ENCODE results near the gene SERP1. TPM values are rescaled to one million over a fixed set of nuclear protein-coding genes. Genes with fewer than 3 reads are reported as not detected.
"Not testable (repeated sequence)": the region's sequence is repeated elsewhere in the genome, so short reads cannot be mapped to it uniquely, and the experiment has no call there.

The SERP1 gene
- total RNA-seq, 1 donor from 2014 or later = 23.7 TPM

DNA sequence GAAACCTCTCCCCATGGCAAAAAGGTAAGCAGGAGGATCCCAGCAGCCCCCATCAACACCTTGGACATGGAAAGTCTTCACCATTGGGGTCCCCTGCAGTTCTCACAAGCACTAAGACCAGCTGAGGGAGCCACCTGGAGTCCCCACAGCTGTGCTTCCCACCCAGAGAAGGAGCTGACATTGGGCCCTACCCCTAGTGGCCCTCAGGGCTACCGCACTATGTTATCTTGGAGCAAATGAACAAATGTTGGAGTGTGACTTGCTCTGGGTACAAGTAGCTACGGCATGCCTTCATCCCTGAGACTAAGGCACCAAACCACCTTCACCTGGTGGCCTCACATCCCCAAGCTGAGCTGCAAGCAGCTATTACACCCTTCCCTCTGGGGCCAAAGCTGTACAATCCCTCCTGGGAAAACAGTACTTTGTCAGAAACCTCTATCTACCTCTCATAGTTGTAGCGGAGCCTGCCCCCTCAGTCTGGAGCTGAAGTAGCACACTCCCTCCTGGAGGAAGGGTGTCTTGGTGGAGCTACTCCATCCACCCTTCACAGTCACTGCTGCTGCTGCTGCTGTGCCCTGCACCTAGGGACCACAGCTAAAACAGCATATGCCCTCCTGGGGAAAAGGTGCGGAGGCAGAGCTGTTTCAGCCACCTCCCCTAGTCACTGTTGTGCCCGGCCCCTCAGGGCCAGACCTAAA, 42.7 kb downstream of the SERP1 start:
- ATAC-seq (no peak), DNase-seq (ENCODE audit: missing footprints) (no peak)
- intact Hi-C loops (cut with DNase I) = no loop called here

DNA sequence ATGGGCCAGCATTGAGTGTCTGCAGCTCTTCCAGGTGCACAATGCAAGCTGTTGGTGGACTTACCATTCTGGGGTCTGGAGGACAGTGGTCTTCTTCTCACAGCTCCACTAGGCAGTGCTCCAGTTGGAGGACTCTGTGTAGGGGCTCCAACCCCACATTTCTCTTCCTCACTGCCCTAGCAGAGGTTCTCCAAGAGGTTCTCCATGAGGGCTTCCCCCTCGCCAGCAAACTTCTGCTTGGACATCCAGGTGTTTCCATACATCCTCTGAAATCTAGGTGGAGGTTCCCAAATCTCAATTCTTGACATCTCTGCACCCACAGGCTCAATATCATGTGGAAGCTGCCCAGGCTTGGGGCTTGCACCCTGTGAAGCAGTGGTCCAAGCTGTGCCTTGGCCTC, 45.3 kb downstream of the SERP1 start:
- ATAC-seq; intact Hi-C loops (cut with DNase I): not testable (repeated sequence)

DNA sequence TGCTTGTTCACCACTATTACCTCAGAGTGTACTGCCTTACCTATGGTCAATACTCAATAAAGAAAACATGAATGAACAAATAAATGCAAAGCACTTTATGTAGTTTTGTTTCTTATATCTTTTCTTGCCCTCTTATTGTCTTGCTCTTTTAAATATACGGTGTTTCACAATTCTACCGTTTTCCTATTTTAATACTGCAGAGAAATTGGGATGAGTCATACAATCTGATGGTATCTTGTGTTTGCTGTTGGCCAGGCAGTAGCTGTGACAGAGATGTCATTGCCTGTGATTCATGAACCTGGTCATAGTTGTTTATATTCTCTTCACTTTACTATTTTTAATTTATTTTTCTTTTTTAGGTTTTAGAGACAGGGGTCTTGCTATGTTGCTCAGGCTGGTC, 48.3 kb downstream of the SERP1 start:
- ATAC-seq = no peak
- DNase-seq (ENCODE audit: missing footprints) = no peak
- intact Hi-C loops (cut with DNase I) = loop anchor here (10.0 kb wide), 1 partner anchor 533 kb away; no protein-coding TSS in a partner anchor

More for the DNA sequence above, 45.3 kb downstream of the SERP1 start:
- not testable (repeated sequence) for DNase-seq (ENCODE audit: missing footprints)

DNA sequence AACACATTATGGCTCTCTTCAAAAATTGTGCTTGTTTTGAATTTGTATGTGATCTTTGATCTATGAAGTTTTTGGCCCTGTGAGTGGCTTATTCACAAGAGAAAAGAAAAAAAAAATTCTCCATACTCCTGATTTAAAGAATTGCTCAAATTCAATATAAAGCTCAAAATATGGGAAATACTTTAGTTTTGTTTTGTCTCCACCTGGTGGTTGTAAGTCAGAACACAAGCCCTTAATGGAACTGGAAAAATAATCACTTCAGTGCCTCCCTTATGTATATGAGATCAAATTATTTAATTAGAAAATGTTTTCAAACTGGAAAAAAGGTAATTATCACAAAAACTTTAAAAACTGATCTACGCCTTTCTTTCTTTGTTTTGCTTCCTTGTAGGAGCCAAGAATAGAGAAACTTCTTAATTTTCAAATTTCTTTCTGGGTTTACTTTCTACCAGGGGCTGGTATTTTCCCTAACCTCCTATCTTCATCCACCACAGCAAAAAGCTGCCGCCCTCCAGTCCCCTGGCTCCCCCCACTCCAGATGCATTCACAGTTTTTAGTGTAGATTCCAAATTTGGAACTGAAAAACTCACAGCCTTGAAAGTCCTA, 50.6 kb downstream of the SERP1 start:
- intact Hi-C loops (cut with DNase I) = loop anchor here (1.0 to 10.0 kb wide), 4 partner anchors 87 to 531 kb away; partner anchors contain the start of gene TSC22D2
- ATAC-seq (no peak), DNase-seq (ENCODE audit: missing footprints) (no peak)

DNA sequence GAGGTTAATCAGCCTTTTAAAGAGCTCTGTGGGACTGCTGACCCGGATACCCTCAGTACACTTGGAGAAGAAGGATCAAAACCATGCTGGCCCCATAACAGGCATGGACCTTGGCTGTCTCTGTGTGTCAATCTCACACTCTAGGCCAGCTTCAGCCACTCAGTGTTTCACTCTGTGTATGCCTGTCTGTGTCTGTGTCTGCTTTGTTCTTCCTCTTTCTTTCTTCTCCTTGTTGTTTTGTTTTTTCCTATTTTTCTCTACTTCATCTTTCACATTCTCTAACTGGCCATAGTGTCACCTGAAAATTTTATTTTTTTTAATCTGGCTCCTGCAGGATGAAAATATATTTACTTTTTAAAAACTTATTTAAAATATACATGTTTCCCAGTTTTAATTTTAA, 51.1 kb downstream of the SERP1 start:
- DNase-seq (ENCODE audit: missing footprints) (no peak), ATAC-seq (no peak)
- intact Hi-C loops (cut with DNase I) = loop anchor here (1.0 to 10.0 kb wide), 4 partner anchors 86 to 530 kb away; partner anchors contain the start of gene TSC22D2

DNA sequence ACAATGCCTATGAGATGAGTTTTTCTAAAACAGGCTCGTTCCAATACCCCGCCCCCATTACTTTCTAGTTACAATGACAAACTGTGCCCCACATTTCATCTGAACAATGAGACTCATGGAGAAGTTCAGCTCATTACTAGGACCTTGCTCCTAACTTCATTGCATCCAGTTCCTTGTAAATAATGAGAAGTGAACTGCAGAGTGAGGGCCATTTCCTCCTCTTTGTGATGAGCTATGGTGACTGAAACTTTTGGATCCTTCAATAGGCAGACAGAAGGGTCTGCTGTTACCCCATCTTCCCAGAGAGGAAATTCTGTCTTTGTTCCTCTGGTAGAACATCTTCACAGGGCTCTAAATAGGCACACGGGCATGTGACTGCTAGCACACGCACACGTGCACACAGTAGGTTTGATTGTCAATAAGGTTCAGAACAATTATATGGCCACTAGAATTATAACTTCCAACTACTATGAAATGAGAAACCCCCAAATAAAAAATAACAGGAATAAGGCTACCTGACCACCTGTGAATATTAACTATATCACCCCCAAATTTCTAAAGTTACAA, 51.8 kb downstream of the SERP1 start:
- intact Hi-C loops (cut with DNase I) = loop anchor here (2.0 to 10.0 kb wide), 3 partner anchors 86 to 530 kb away; partner anchors contain the start of gene TSC22D2
- no peak for DNase-seq (ENCODE audit: missing footprints)
- no peak for ATAC-seq

Other genes starting within 250 kb of the SERP1 start
- gene TSC22D2, start 138.2 kb downstream of the SERP1 start, total RNA-seq = 19.8 TPM
- 68.9 TPM for gene EIF2A, start 291 bp upstream of the SERP1 start, total RNA-seq
- gene SELENOT, start 56.8 kb upstream of the SERP1 start, total RNA-seq = 69.3 TPM
- gene ERICH6, start 157.4 kb upstream of the SERP1 start, total RNA-seq = not detected
- 20.6 TPM for gene SIAH2, start 216.7 kb upstream of the SERP1 start, total RNA-seq

Measured in Right ventricle myocardium inferior (tissue), 1 donor.